HG02970 (cell line): ENCODE data around the gene IL31RA.

Source experiments
- ATAC-seq: cut with Tn5 transposase; IDR thresholded peaks from one replicate; pipeline ENCODE4 v1.9.1; 2021; ENCODE audit warnings: mild to moderate bottlenecking, moderate library complexity, moderate number of reproducible peaks; ENCODE audit not compliant: unreplicated experiment, low FRiP score

IL31RA gene

DNA sequence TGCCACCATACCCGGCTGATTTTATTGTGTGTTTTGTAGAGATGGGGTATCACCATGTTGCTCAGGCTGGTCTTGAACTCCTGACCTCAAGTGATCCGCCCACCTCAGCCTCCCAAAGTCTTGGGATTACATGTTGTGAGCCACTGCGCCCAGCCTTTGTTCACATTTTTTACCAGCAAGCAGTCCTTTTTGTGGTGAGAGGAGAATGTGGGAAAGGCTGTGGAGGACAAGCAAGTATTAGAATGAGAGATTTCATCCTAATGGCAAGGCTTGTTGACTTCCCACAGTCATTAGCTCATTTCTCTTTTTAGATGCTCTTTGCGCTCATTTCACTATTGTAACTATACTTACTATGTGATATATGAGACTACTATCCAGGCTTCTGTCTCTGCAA, 6.1 kb downstream of the IL31RA start:
- ATAC-seq = no peak

GRCh38 chr5:55858104-55858503, 6.9 kb downstream of the IL31RA start:
- no peak for ATAC-seq

DNA sequence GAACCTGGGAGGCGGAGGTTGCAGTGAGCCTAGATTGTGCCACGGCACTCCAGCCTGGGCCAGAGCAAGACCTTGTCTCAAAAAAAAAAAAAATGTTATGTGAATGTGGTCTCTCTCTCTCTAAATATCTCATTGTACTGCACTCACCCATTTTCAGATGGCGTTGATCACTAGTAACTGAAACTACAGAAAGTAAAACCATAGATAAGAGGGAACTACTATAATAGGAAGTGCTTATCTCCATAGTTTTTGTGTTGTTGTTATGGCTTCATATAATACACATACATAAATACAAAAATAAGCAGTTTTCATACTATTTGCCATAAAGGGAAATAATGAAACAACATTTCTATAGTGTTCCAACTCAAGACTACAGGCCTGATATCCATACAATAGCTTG, 9.1 kb downstream of the IL31RA start:
- ATAC-seq = no peak

GRCh38 chr5:55860709-55861108, 9.6 kb downstream of the IL31RA start:
- no peak for ATAC-seq

DNA sequence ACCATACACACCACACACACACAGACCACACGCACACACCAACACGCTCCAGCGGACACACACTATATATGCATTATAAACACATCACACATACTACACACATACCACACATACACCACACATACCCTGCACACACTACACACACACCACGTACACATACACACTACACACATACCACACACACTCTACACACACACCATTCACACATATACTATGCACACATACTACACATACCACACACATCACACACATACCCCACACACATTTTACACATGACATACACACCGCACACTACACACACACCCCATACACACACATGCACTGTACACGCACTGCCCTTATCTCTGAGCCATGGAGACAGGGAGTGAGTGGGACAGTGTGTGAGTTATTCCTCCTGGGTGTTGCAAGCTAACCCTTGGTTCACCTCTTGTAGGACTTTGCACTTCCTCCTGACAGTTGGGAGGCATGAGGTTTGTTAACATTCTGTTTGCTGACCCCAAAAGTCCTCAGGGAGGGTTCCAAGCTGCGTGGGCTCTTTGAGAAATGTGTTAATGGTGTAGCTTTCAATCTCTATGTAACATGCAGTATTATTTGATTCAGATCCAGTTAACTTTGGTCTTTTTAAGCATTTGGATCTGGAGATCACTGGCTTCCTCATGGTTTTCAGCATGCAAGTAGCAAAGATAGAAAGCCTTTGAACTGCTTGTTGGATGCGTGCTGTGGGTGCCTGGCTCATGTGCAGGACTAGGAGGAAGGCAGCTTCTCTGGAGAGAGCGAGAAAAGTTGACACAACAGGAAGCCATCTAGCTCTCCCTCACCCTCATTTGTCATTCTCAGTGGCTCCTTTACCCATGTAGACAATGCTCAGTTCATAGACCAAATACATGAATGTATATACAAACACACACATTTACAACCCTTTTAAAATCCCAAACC, 13.7 kb downstream of the IL31RA start:
- ATAC-seq = no peak

GRCh38 chr5:55865831-55866230, 14.7 kb downstream of the IL31RA start:
- ATAC-seq = no peak

DNA sequence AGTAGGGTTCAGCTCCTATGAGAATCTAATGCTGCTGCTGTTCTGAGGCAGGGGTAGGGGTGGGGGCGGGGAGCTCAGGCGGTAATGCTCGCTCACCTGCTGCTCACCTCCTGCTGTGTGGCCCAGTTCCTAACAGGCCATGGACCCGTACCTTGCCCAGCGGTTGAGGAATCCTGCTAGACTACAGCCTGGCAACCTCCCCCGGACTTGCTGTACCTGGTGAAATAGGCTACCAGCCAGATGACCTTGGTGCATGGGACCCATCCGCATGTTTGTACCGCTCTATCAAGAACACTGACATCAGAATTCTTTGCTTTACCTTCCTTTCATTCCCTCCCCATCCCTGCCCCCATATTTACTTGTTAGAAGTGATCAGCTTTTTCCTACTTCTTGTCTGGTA, 15.3 kb downstream of the IL31RA start:
- no peak for ATAC-seq

DNA sequence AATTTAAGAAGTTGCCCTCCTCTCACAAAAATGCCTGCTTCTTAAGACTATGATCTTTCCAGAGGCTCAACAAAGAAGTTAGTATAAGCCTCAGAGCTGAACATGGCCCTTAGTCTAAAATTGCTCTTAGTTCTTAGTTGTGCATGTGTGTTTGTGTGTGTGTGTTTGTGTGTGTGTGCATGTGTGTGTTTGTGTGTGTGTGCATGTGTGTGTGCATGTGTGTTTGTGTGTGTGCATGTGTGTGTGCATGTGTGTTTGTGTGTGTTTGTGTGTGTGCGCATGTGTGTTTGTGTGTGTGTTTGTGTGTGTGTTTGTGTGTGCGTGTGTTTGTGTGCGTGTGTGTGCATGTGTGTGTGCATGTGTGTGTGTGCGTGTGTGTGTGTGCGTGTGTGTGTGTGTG, 15.8 kb downstream of the IL31RA start:
- no peak for ATAC-seq

- no peak for ATAC-seq
Observed at GRCh38 chr5:55868846-55869245, 17.7 kb downstream of the IL31RA start.

DNA sequence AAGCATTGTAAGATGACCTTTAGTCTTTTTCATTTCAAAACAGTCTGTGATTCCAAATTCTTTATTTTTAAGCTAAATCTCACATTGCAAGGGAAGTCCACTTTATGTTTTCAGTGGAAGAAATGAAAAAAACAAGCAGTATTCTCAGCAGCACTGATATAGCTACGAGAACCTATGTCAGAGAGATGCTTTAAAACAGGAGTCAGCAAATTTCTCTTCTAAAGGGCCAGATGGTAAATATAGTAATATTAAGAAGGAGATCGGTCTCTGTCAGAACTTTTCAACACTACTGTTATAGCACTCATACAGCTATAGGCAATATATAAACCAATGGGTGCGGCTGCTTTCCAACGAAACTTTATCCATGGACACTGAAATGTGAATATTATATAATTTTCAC, 18.7 kb downstream of the IL31RA start:
- ATAC-seq = no peak

GRCh38 chr5:55873234-55873633, 22.1 kb downstream of the IL31RA start:
- ATAC-seq = no peak

DNA sequence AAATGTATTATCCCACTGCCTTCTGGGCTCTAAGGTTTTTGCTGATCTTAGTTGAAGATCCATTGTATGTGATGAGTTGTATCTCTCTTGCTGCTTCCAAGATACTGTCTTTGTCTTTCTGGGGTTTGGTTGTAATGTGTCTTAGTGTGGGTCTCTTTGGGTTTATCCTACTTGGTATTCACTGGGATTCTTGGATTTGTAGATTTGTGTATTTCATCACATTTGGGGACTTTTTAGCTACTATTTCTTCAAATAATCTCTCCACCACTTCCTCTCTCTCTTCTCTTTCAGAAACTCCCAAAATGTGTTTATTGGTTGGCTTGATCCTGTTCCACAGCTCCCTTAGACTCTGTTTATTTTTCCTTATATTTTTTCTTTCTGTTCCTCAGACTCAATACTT, 26.5 kb downstream of the IL31RA start:
- ATAC-seq = no peak

DNA sequence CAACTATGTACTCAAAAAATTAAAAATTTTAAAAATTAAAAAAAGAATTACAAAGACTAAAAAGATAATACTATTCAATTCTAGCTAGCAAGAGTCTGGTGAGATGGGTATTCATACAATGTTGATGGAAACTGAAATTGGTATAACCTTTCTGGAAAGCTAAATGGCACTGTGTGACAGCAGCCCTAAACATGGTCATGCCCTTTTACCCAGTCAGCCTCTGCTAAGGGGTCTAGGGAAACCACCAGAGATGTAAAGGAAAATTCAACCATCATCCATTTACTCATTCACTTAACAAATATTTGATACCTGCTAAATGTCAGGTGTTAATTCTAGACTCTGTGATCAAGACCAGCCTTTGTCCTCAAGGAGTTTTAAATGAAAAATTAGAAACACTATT, 29.3 kb downstream of the IL31RA start:
- ATAC-seq = no peak

DNA sequence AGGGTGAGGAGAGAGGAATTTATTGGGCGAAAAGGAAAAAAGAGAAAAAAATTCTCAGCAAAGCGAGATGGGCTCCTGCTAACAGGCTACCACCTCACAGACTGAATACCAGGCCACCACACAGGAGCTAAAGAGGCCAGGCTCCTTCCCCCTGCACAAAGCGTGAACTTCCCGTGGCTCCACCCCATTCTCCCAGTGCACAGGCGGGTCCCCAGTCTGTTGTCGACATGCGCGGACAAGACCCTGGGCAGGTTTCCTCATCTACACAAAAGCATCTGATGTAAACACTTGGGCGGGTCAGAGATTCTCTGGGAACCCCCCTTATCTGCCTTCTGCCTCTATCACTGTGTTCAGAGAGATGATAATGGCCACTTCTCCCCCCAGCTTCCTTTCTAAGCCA, 34.2 kb downstream of the IL31RA start:
- ATAC-seq = no peak

DNA sequence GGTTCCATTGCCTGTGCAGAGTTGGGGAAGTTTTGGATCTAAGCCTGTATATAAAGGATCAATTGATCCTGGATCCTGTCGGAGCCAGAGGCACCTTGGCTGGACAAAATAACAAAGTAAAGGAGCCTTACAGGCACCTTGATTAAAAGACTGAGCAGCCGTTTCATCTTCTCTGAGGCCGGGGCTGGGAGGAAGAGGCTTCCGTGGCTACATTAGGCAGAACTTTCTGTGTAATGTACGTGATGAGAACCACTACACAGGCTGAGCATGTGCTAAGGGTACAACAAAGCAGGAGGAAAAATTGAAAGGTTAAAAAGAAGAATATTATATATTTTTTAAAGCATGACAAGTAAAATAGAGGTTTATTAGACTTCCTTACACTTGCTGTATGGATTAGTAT, 37.0 kb downstream of the IL31RA start:
- no peak for ATAC-seq

- ATAC-seq = no peak
Observed at GRCh38 chr5:55892479-55892878, 41.3 kb downstream of the IL31RA start.

DNA sequence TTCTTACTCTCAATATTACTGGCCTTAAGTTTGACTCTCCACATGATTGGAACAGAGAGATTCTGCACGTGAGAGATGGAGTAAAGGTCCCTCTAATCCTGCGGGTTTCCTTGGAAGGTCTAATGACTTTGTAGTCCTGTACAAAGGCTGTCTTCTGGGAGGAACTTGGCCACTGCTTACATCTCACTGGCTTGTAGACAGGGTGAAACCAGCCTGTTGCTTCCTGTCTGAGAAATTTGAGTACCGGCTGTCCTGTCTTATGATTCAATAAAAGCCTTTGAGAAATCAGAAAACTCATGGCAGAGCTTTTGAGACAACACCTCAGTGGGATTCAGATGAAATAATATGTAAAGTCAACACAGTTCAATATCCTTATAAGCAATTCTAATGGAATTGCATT, 43.0 kb downstream of the IL31RA start:
- no peak for ATAC-seq

- no peak for ATAC-seq
Observed at GRCh38 chr5:55895346-55895745, 44.2 kb downstream of the IL31RA start.

DNA sequence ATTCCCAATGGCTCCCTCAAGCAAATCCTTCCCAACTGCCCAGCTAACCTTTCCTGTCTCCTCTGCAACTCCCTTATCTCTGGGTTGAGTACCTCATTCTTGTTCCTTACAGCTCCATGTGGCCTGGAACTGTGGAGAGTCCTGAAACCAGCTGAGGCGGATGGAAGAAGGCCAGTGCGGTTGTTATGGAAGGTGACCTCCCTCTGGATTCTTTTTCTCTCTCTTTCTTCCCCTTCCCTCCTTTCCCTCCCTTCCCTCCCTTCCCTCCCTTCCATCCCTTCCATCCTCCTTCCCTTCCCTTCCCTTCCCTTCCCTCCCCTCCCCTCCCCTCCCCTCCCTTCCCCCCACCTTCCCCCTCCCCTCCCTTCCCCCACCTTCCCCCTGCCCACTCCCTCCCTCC, 45.1 kb downstream of the IL31RA start:
- ATAC-seq = no peak

GRCh38 chr5:55896663-55897062, 45.5 kb downstream of the IL31RA start:
- ATAC-seq = no peak

- ATAC-seq = no peak
Observed at GRCh38 chr5:55897206-55897894, 46.2 kb downstream of the IL31RA start.

GRCh38 chr5:55897905-55898304, 46.7 kb downstream of the IL31RA start:
- no peak for ATAC-seq
